ENCODE data around the gene USP25. TPM values are rescaled to one million over a fixed set of nuclear protein-coding genes. Genes with fewer than 3 reads are reported as not detected.
A peak's percentile ranks its signal among the peaks of the same experiment; 100 is the strongest.

USP25 gene
- total RNA-seq, 2 donors from 2014 or later, result 20.9 to 32.7 TPM

- no peak for DNase-seq (ENCODE audit: low spot score in 2 of 2)
- H3K36me3 Mint-ChIP-seq, result peaks cover 9 to 13% of the 10 kb centered on the region in 2 donors
- no peak overlapping the region for H3K27ac Mint-ChIP-seq
- H3K9me3 Mint-ChIP-seq, result no peaks in the 10 kb centered on the region
- no peak for ATAC-seq
Observed at GRCh38 chr21:15852146-15852545, 122.4 kb downstream of the USP25 start.

- Mint-ChIP-seq H3K36me3 (peaks cover 9 to 13% of the 10 kb centered on the region in 2 donors), H3K27ac (no peak overlapping the region), H3K9me3 (no peaks in the 10 kb centered on the region)
- DNase-seq (ENCODE audit: low spot score in 2 of 2) (no peak), ATAC-seq (no peak)
Observed at GRCh38 chr21:15853126-15853525, 123.3 kb downstream of the USP25 start.

GRCh38 chr21:15856813-15857212 is 127.0 kb downstream of the USP25 start:
- ATAC-seq (no peak), DNase-seq (ENCODE audit: low spot score in 2 of 2) (no peak)
- no peaks in the 10 kb centered on the region for H3K9me3 Mint-ChIP-seq
- peaks cover 9 to 13% of the 10 kb centered on the region in 2 donors for H3K36me3 Mint-ChIP-seq
- H3K27ac Mint-ChIP-seq, result no peak overlapping the region

GRCh38 chr21:15857740-15858139 is 128.0 kb downstream of the USP25 start:
- H3K36me3 Mint-ChIP-seq, result peaks cover 9 to 13% of the 10 kb centered on the region in 2 donors
- no peak for ATAC-seq
- H3K27ac Mint-ChIP-seq, result no peak overlapping the region

GRCh38 chr21:15860541-15860940 is 130.8 kb downstream of the USP25 start:
- Mint-ChIP-seq H3K9me3 (no peaks in the 10 kb centered on the region), H3K27ac (no peak overlapping the region), H3K36me3 (peaks cover 0 to 6% of the 10 kb centered on the region in 2 donors)
- no peak for ATAC-seq
- no peak for DNase-seq (ENCODE audit: low spot score in 2 of 2)

More at GRCh38 chr21:15857740-15858139, 128.0 kb downstream of the USP25 start:
- no peak for DNase-seq (ENCODE audit: low spot score in 2 of 2)
- no peaks in the 10 kb centered on the region for H3K9me3 Mint-ChIP-seq

GRCh38 chr21:15868940-15869339 is 139.2 kb downstream of the USP25 start:
- Mint-ChIP-seq H3K36me3 (peaks cover 0 to 5% of the 10 kb centered on the region in 2 donors), H3K27ac (no peak overlapping the region), H3K9me3 (no peaks in the 10 kb centered on the region)
- no peak for DNase-seq (ENCODE audit: low spot score in 2 of 2)
- ATAC-seq, result no peak

GRCh38 chr21:15870819-15871218 is 141.0 kb downstream of the USP25 start:
- peaks cover 13 to 18% of the 10 kb centered on the region in 2 donors for H3K36me3 Mint-ChIP-seq
- H3K9me3 Mint-ChIP-seq, result peaks cover 0 to 4% of the 10 kb centered on the region in 2 donors
- H3K27ac Mint-ChIP-seq, result no peak overlapping the region
- ATAC-seq, result no peak
- no peak for DNase-seq (ENCODE audit: low spot score in 2 of 2)

GRCh38 chr21:15872236-15872635 is 142.5 kb downstream of the USP25 start:
- Mint-ChIP-seq H3K27ac (no peak overlapping the region), H3K9me3 (peaks cover 0 to 4% of the 10 kb centered on the region in 2 donors), H3K36me3 (peaks cover 19 to 20% of the 10 kb centered on the region in 2 donors)
- DNase-seq (ENCODE audit: low spot score in 2 of 2) (no peak), ATAC-seq (no peak)

- H3K36me3 Mint-ChIP-seq, result peaks cover 20 to 21% of the 10 kb centered on the region in 2 donors
Observed at GRCh38 chr21:15874615-15875014, 144.8 kb downstream of the USP25 start.

GRCh38 chr21:15875286-15875685 is 145.5 kb downstream of the USP25 start:
- no peak for ATAC-seq
- Mint-ChIP-seq H3K27ac (no peak overlapping the region), H3K9me3 (peaks cover under 1 to 4% of the 10 kb centered on the region in 2 donors), H3K36me3 (peaks cover 25 to 27% of the 10 kb centered on the region in 2 donors)
- DNase-seq (ENCODE audit: low spot score in 2 of 2), result no peak

More at GRCh38 chr21:15874615-15875014, 144.8 kb downstream of the USP25 start:
- ATAC-seq (no peak), DNase-seq (ENCODE audit: low spot score in 2 of 2) (no peak)
- peaks cover 0 to 4% of the 10 kb centered on the region in 2 donors for H3K9me3 Mint-ChIP-seq
- H3K27ac Mint-ChIP-seq, result peak overlapping the region in 1 of 2 donors; percentile 36

GRCh38 chr21:15893902-15894301 is 164.1 kb downstream of the USP25 start:
- Mint-ChIP-seq H3K9me3 (no peaks in the 10 kb centered on the region), H3K27ac (no peak overlapping the region), H3K36me3 (no peaks in the 10 kb centered on the region)
- ATAC-seq (no peak), DNase-seq (ENCODE audit: low spot score in 2 of 2) (no peak)

GRCh38 chr21:15894596-15894995 is 164.8 kb downstream of the USP25 start:
- H3K27ac Mint-ChIP-seq, result no peak overlapping the region
- peaks cover 4% of the 10 kb centered on the region in 2 donors for H3K9me3 Mint-ChIP-seq
- H3K36me3 Mint-ChIP-seq, result peaks cover 0 to 5% of the 10 kb centered on the region in 2 donors
- no peak for DNase-seq (ENCODE audit: low spot score in 2 of 2)
- no peak for ATAC-seq

- no peak for DNase-seq (ENCODE audit: low spot score in 2 of 2)
- Mint-ChIP-seq H3K36me3 (peaks cover 0 to 6% of the 10 kb centered on the region in 2 donors), H3K27ac (no peak overlapping the region), H3K9me3 (peaks cover 8 to 12% of the 10 kb centered on the region in 2 donors)
- ATAC-seq, result no peak
Observed at GRCh38 chr21:15895142-15896106, 165.6 kb downstream of the USP25 start.

- H3K27ac Mint-ChIP-seq, result no peak overlapping the region
- peaks cover 5 to 13% of the 10 kb centered on the region in 2 donors for H3K36me3 Mint-ChIP-seq
- DNase-seq (ENCODE audit: low spot score in 2 of 2), result no peak
- ATAC-seq, result no peak
- H3K9me3 Mint-ChIP-seq, result peaks cover 15 to 18% of the 10 kb centered on the region in 2 donors
Observed at GRCh38 chr21:15896501-15896900, 166.7 kb downstream of the USP25 start.

- no peak for DNase-seq (ENCODE audit: low spot score in 2 of 2)
- H3K27ac Mint-ChIP-seq, result no peak overlapping the region
- H3K36me3 Mint-ChIP-seq, result peaks cover 6 to 16% of the 10 kb centered on the region in 2 donors
- no peak for ATAC-seq
- peaks cover 24 to 34% of the 10 kb centered on the region in 2 donors for H3K9me3 Mint-ChIP-seq
Observed at GRCh38 chr21:15904389-15904788, 174.6 kb downstream of the USP25 start.

- DNase-seq (ENCODE audit: low spot score in 2 of 2) (no peak), ATAC-seq (no peak)
- Mint-ChIP-seq H3K9me3 (peaks cover 0 to 10% of the 10 kb centered on the region in 2 donors), H3K36me3 (peaks cover 0 to 10% of the 10 kb centered on the region in 2 donors), H3K27ac (no peak overlapping the region)
Observed at GRCh38 chr21:15908187-15908586, 178.4 kb downstream of the USP25 start.

GRCh38 chr21:15928196-15928595 is 198.4 kb downstream of the USP25 start:
- Mint-ChIP-seq H3K9me3 (peaks cover 0 to 3% of the 10 kb centered on the region in 2 donors), H3K36me3 (no peaks in the 10 kb centered on the region), H3K27ac (no peak overlapping the region)
- DNase-seq (ENCODE audit: low spot score in 2 of 2) (no peak), ATAC-seq (no peak)

All from activated naive CD4-positive, alpha-beta T cell treated with anti-CD3 and anti-CD28 coated beads, Interleukin-2, amount 50 U/mL, for 72 hours (primary cell).